ENCODE data around the gene MRM2.
A peak's percentile ranks its signal among the peaks of the same experiment; 100 is the strongest.

MRM2 gene

GRCh38 chr7:2222516-2222915, 19.5 kb downstream of the MRM2 start:
- DNase-seq (ENCODE audit: low read depth), result no peak

GRCh38 chr7:2220954-2221353, 21.1 kb downstream of the MRM2 start:
- DNase-seq (ENCODE audit: low read depth), result no peak

GRCh38 chr7:2220506-2220905, 21.5 kb downstream of the MRM2 start:
- no peak for DNase-seq (ENCODE audit: low read depth)

GRCh38 chr7:2220030-2220429, 22.0 kb downstream of the MRM2 start:
- DNase-seq (ENCODE audit: low read depth), result no peak

GRCh38 chr7:2219606-2220005, 22.4 kb downstream of the MRM2 start:
- DNase-seq (ENCODE audit: low read depth), result no peak

GRCh38 chr7:2219136-2219535, 22.9 kb downstream of the MRM2 start:
- DNase-seq (ENCODE audit: low read depth), result no peak

- DNase-seq (ENCODE audit: low read depth), result no peak
Observed at GRCh38 chr7:2218444-2218785, 23.6 kb downstream of the MRM2 start.

- no peak for DNase-seq (ENCODE audit: low read depth)
Observed at GRCh38 chr7:2217716-2218443, 24.1 kb downstream of the MRM2 start.

GRCh38 chr7:2217206-2217605, 24.8 kb downstream of the MRM2 start:
- DNase-seq (ENCODE audit: low read depth), result no peak

- DNase-seq (ENCODE audit: low read depth), result no peak
Observed at GRCh38 chr7:2215851-2216250, 26.2 kb downstream of the MRM2 start.

- no peak for DNase-seq (ENCODE audit: low read depth)
Observed at GRCh38 chr7:2214636-2215035, 27.4 kb downstream of the MRM2 start.

- no peak for DNase-seq (ENCODE audit: low read depth)
Observed at GRCh38 chr7:2213551-2214215, 28.3 kb downstream of the MRM2 start.

GRCh38 chr7:2212906-2213305, 29.1 kb downstream of the MRM2 start:
- no peak for DNase-seq (ENCODE audit: low read depth)

GRCh38 chr7:2211926-2212325, 30.1 kb downstream of the MRM2 start:
- DNase-seq (ENCODE audit: low read depth), result no peak

- DNase-seq (ENCODE audit: low read depth), result no peak
Observed at GRCh38 chr7:2211259-2211880, 30.6 kb downstream of the MRM2 start.

- no peak for DNase-seq (ENCODE audit: low read depth)
Observed at GRCh38 chr7:2210551-2211258, 31.3 kb downstream of the MRM2 start.

- no peak for DNase-seq (ENCODE audit: low read depth)
Observed at GRCh38 chr7:2209961-2210323, 32.1 kb downstream of the MRM2 start.

GRCh38 chr7:2209146-2209960, 32.7 kb downstream of the MRM2 start:
- DNase-seq (ENCODE audit: low read depth), result peak; percentile 14

- DNase-seq (ENCODE audit: low read depth), result no peak
Observed at GRCh38 chr7:2208712-2209111, 33.3 kb downstream of the MRM2 start.

- DNase-seq (ENCODE audit: low read depth), result no peak
Observed at GRCh38 chr7:2205036-2205780, 36.8 kb downstream of the MRM2 start.

GRCh38 chr7:2204446-2204845, 37.6 kb downstream of the MRM2 start:
- no peak for DNase-seq (ENCODE audit: low read depth)
